Left ventricle myocardium inferior (tissue), 1 donor: ENCODE measurements around the gene MIEF1. TPM values are rescaled to one million over a fixed set of nuclear protein-coding genes. Genes with fewer than 3 reads are reported as not detected.
A peak's percentile ranks its signal among the peaks of the same experiment; 100 is the strongest.

Experiments
- DNase-seq: peaks from one replicate; pipeline ENCODE4 v3.0.0-alpha.2; 2020
- H3K27ac ChIP-seq: fragments of 200-600 bp; replicated peaks from 2 replicates; pipeline ENCODE4 v1.8.0; 2021
- H3K27me3 ChIP-seq: fragments of 200-600 bp; 2 replicates; pipeline ENCODE4 v1.8.0; 2021; ENCODE audit warnings: low read depth
- H3K36me3 ChIP-seq: fragments of 200-600 bp; 2 replicates; pipeline ENCODE4 v1.8.0; 2021
- H3K4me1 ChIP-seq: fragments of 200-600 bp; 2 replicates; pipeline ENCODE4 v1.8.0; 2021
- H3K4me3 ChIP-seq: fragments of 200-600 bp; 2 replicates; pipeline ENCODE4 v1.8.0; 2021; ENCODE audit warnings: mild to moderate bottlenecking, moderate library complexity
- H3K9me3 ChIP-seq: fragments of 200-600 bp; replicated peaks from 2 replicates; pipeline ENCODE4 v1.8.0; 2021
- CTCF ChIP-seq: fragments of 200-600 bp; IDR thresholded peaks from 2 replicates; pipeline ENCODE4 v1.8.0; 2021; ENCODE audit warnings: antibody characterized with exemption, mild to moderate bottlenecking, borderline replicate concordance
- intact Hi-C: fragments of 100-400 bp; cut with micrococcal nuclease; formaldehyde crosslinking; loops from one replicate; pipeline ENCODE4 v1.11.0; 2022
- total RNA-seq: library from RNA; stranded (reverse); fragmentation: NEBNext Ultra II Directional; extraction: Animal tissue kit (Norgen Biotek cat#: 25700); gene quantifications from one replicate; pipeline ENCODE4 v1.2.1, GENCODE V29; 2021
- donor health status: DM: no; HTN: yes; CAD: no; lungs with severe emphysema.

MIEF1 gene
- total RNA-seq, 1 donor from 2014 or later, result 15.5 TPM

- Histone ChIP-seq H3K4me3 (no peak overlapping the region), H3K4me1 (peaks cover 11% of the 10 kb centered on the region), H3K27me3 (no peaks in the 10 kb centered on the region), H3K9me3 (no peaks in the 10 kb centered on the region), H3K36me3 (no peaks in the 10 kb centered on the region), H3K27ac (no peak overlapping the region)
- intact Hi-C loops, result no loop called here
- TF ChIP-seq CTCF, result no peak
- no peak for DNase-seq
Observed at GRCh38 chr22:39481054-39481453, 21.0 kb upstream of the MIEF1 start.

- intact Hi-C loops, result no loop called here
- H3K4me3 ChIP-seq, result no peak overlapping the region
- TF ChIP-seq CTCF, result no peak
Observed at GRCh38 chr22:39481595-39481994, 20.5 kb upstream of the MIEF1 start.

GRCh38 chr22:39482768-39483167 is 19.3 kb upstream of the MIEF1 start:
- intact Hi-C loops, result no loop called here
- Histone ChIP-seq H3K36me3 (peaks cover under 1% of the 10 kb centered on the region), H3K27me3 (no peaks in the 10 kb centered on the region), H3K4me3 (no peak overlapping the region), H3K27ac (no peak overlapping the region), H3K9me3 (no peaks in the 10 kb centered on the region), H3K4me1 (peaks cover 22% of the 10 kb centered on the region)
- no peak for TF ChIP-seq CTCF
- no peak for DNase-seq

More at GRCh38 chr22:39481595-39481994, 20.5 kb upstream of the MIEF1 start:
- H3K36me3 ChIP-seq, result no peaks in the 10 kb centered on the region
- H3K4me1 ChIP-seq, result peaks cover 13% of the 10 kb centered on the region
- H3K27me3 ChIP-seq, result no peaks in the 10 kb centered on the region
- no peaks in the 10 kb centered on the region for H3K9me3 ChIP-seq
- H3K27ac ChIP-seq, result no peak overlapping the region
- no peak for DNase-seq

GRCh38 chr22:39486951-39487825 is 14.9 kb upstream of the MIEF1 start:
- no peak for TF ChIP-seq CTCF
- peak overlapping the region; percentile 64 for H3K27ac ChIP-seq
- H3K36me3 ChIP-seq, result peaks cover 10% of the 10 kb centered on the region
- no peak overlapping the region for H3K4me3 ChIP-seq
- no peaks in the 10 kb centered on the region for H3K9me3 ChIP-seq
- DNase-seq, result no peak
- peaks cover 20% of the 10 kb centered on the region for H3K4me1 ChIP-seq
- H3K27me3 ChIP-seq, result no peaks in the 10 kb centered on the region
- intact Hi-C loops, result no loop called here

- intact Hi-C loops, result no loop called here
- Histone ChIP-seq H3K9me3 (no peaks in the 10 kb centered on the region), H3K27ac (no peak overlapping the region), H3K4me1 (peaks cover 20% of the 10 kb centered on the region), H3K36me3 (peaks cover 10% of the 10 kb centered on the region), H3K4me3 (no peak overlapping the region), H3K27me3 (no peaks in the 10 kb centered on the region)
- no peak for DNase-seq
- no peak for TF ChIP-seq CTCF
Observed at GRCh38 chr22:39487826-39488520, 14.1 kb upstream of the MIEF1 start.
